OCI-LY3 (cell line): ENCODE results near the gene GTF2A2.

Experiments
- CTCF ChIP-seq: fragments of 200-600, 300-600 bp; sonication (generic); IDR thresholded peaks from 2 replicates; pipeline ENCODE4 v1.5.1; 2014; ENCODE audit warnings: antibody characterized with exemption, low read length, low read depth
- EZH2phosphoT487 ChIP-seq: fragments of 200-600 bp; shearing (Covaris generic); IDR thresholded peaks from 2 replicates; pipeline ENCODE4 v1.6.1; 2018; ENCODE audit warnings: antibody characterized with exemption, mixed run types, low read depth

- TF ChIP-seq CTCF (no peak), EZH2phosphoT487 (no peak)
These were observed 11.0 kb downstream of the GTF2A2 start for GRCh38 chr15:59646277-59646676.
